Panc1 (cell line): ENCODE data around the gene POU4F1. TPM values are rescaled to one million over a fixed set of nuclear protein-coding genes. Genes with fewer than 3 reads are reported as not detected.

Experiments
- ATAC-seq: fragments of 200-7000 bp; cut with Tn5 transposase; 2 replicates; pipeline ENCODE4 v1.9.1; 2020; ENCODE audit warnings: mild to moderate bottlenecking, moderate library complexity
- BruUV-seq: library from RNA; stranded (reverse); fragments of 400-500 nt; replicated peaks from 2 replicates; lab custom pipeline; 2021; lab: Mats Ljungman, UMichigan
- CTCF ChIA-PET: fragments of 300-600 bp; sonication (Branson Sonifier 250); formaldehyde crosslinking; loops from one replicate; lab custom pipeline; 2022; ENCODE audit warnings: antibody characterized with exemption; lab: Charles Lee
- POLR2A ChIA-PET: fragments of 300-600 bp; sonication (Branson Sonifier 250); formaldehyde crosslinking; loops from one replicate; lab custom pipeline; 2022; ENCODE audit warnings: antibody characterized with exemption; lab: Charles Lee
- DNase-seq: peaks from one replicate; pipeline ENCODE4 v3.0.0-alpha.2; 2010; ENCODE audit warnings: low read depth, low spot score
- H3K27ac ChIP-seq: 2 replicates; pipeline ENCODE4 v1.5.1; 2011; ENCODE audit warnings: mild to moderate bottlenecking, low read length, inconsistent platforms
- H3K27me3 ChIP-seq: fragments of 200-500 bp; sonication (Bioruptor generic); 2 replicates; pipeline ENCODE4 v1.6.0; 2014; ENCODE audit warnings: low read length, inconsistent platforms; ENCODE audit not compliant: control insufficient read depth, insufficient read depth
- H3K36me3 ChIP-seq: fragments of 200-500 bp; sonication (Bioruptor generic); 2 replicates; pipeline ENCODE4 v1.5.1; 2014; ENCODE audit warnings: inconsistent platforms, mild to moderate bottlenecking, low read length, moderate library complexity; ENCODE audit not compliant: control insufficient read depth, insufficient read depth
- H3K4me1 ChIP-seq: 2 replicates; pipeline ENCODE4 v1.5.1; 2011; ENCODE audit warnings: inconsistent platforms, mild to moderate bottlenecking, low read length, moderate library complexity; ENCODE audit not compliant: control insufficient read depth, insufficient read depth
- H3K4me3 ChIP-seq, 2 experiments: 2 replicates each; pipeline ENCODE4 v1.5.1; 2011 to 2012; ENCODE audit warnings: low read depth in 2 of 2, low read length in 2 of 2, mild to moderate bottlenecking in 2 of 2, inconsistent platforms in 1 of 2, moderate library complexity in 1 of 2
- H3K9me3 ChIP-seq: fragments of 200-500 bp; sonication (Bioruptor generic); 2 replicates; pipeline ENCODE4 v1.5.1; 2014; ENCODE audit warnings: low read depth, mild to moderate bottlenecking, inconsistent platforms, low read length, moderate library complexity; ENCODE audit not compliant: control insufficient read depth, insufficient read depth
- CTCF ChIP-seq: fragments of 450-650 bp; IDR thresholded peaks from 2 replicates; pipeline ENCODE4 v1.5.1; 2017; ENCODE audit warnings: mild to moderate bottlenecking
- POLR2AphosphoS5 ChIP-seq: IDR thresholded peaks from 2 replicates; pipeline ENCODE4 v1.6.1; 2012; ENCODE audit warnings: mild to moderate bottlenecking, low read depth, low read length, moderate library complexity
- REST ChIP-seq, 2 experiments: IDR thresholded peaks; 2 replicates each; pipeline ENCODE4 v1.6.1; 2011 to 2012; ENCODE audit warnings: low read depth in 2 of 2, control low read depth in 1 of 2, low read length in 1 of 2, mild to moderate bottlenecking in 1 of 2, moderate library complexity in 1 of 2; ENCODE audit not compliant: insufficient read depth in 1 of 2
- SIN3A ChIP-seq: IDR thresholded peaks from 2 replicates; pipeline ENCODE4 v1.6.1; 2012; ENCODE audit warnings: low read depth, mild to moderate bottlenecking, low read length, moderate library complexity, borderline replicate concordance; ENCODE audit not compliant: insufficient read depth
- TCF7L2 ChIP-seq: IDR thresholded peaks from 2 replicates; pipeline ENCODE4 v1.6.1; 2011; ENCODE audit warnings: mild to moderate bottlenecking, low read depth, low read length, inconsistent platforms
- in situ Hi-C: cut with HindIII; loops from 2 replicates; pipeline ENCODE4 v1.10.0; 2016; ENCODE audit warnings: low sequenced_read_pairs, low pct_unique_long_range_greater_than_20kb
- intact Hi-C: fragments of 100-400 bp; cut with micrococcal nuclease; formaldehyde crosslinking; loops from one replicate; pipeline ENCODE4 v1.10.0; 2022; ENCODE audit not compliant: unreplicated experiment
- total RNA-seq: library from RNA; stranded (reverse); gene quantifications from one replicate; pipeline ENCODE4 v1.2.1, GENCODE V29; 2021; ENCODE audit not compliant: unreplicated experiment

POU4F1 gene
- total RNA-seq, 1 experiment from 2014 or later: not detected

- ATAC-seq: no peak
- CTCF ChIA-PET: no interaction called here
Observed at GRCh38 chr13:78632996-78633395, 29.6 kb upstream of the POU4F1 start.

GRCh38 chr13:78631077-78631476, 27.7 kb upstream of the POU4F1 start:
- no peak overlapping the region for H3K4me3 ChIP-seq
- BruUV-seq: no TSS peak
- no peaks in the 10 kb centered on the region for H3K9me3 ChIP-seq
- no peak for DNase-seq
- no peak for TF ChIP-seq POLR2AphosphoS5
- TF ChIP-seq CTCF: no peak
- TF ChIP-seq REST (IDR thresholded peaks at IDR 0.05; ENCODE audit: insufficient read depth in 1 of 2, low read depth in 2 of 2, low read length in 1 of 2): no peak
- no peak for TF ChIP-seq TCF7L2
- TF ChIP-seq SIN3A: no peak
- no peaks in the 10 kb centered on the region; the same call in 1 of the 2 replicates for H3K36me3 ChIP-seq
- no peak for ATAC-seq
- ChIA-PET POLR2A (no interaction called here), CTCF (no interaction called here)
- H3K27me3 ChIP-seq: no peaks in the 10 kb centered on the region
- no peaks in the 10 kb centered on the region for H3K4me1 ChIP-seq
- intact Hi-C loops (no loop called here), in situ Hi-C loops (no loop called here)
- H3K27ac ChIP-seq: no peak overlapping the region

More at GRCh38 chr13:78632996-78633395, 29.6 kb upstream of the POU4F1 start:
- Histone ChIP-seq H3K4me1 (no peaks in the 10 kb centered on the region), H3K27me3 (no peaks in the 10 kb centered on the region), H3K27ac (no peak overlapping the region), H3K36me3 (no peaks in the 10 kb centered on the region; the same call in 1 of the 2 replicates), H3K9me3 (no peaks in the 10 kb centered on the region), H3K4me3 (no peak overlapping the region)
- intact Hi-C loops: no loop called here
- BruUV-seq: no TSS peak
- POLR2A ChIA-PET: no interaction called here
- no peak for TF ChIP-seq TCF7L2
- in situ Hi-C loops: no loop called here
- DNase-seq: no peak

GRCh38 chr13:78630511-78630910, 27.2 kb upstream of the POU4F1 start:
- H3K4me3 ChIP-seq: no peak overlapping the region
- ChIA-PET CTCF (no interaction called here), POLR2A (no interaction called here)
- TF ChIP-seq TCF7L2 (no peak), POLR2AphosphoS5 (no peak), REST (IDR thresholded peaks at IDR 0.05; ENCODE audit: insufficient read depth in 1 of 2, low read depth in 2 of 2, low read length in 1 of 2) (no peak), CTCF (no peak), SIN3A (no peak)
- ATAC-seq (no peak), DNase-seq (no peak)
- no TSS peak for BruUV-seq
- H3K9me3 ChIP-seq: no peaks in the 10 kb centered on the region
- H3K36me3 ChIP-seq: no peaks in the 10 kb centered on the region; the same call in 1 of the 2 replicates
- intact Hi-C loops: no loop called here
- H3K27ac ChIP-seq: no peak overlapping the region
- in situ Hi-C loops: no loop called here
- H3K27me3 ChIP-seq: no peaks in the 10 kb centered on the region
- no peaks in the 10 kb centered on the region for H3K4me1 ChIP-seq
